Stimulated activated CD4-positive, alpha-beta T cell treated with anti-CD3 and anti-CD28 coated beads, Interleukin-1b, Interleukin-23, amount 100 ng/mL, for 24 hours (primary cell): Measurements from ENCODE around the gene WARS2.
"Not testable (repeated sequence)": the region's sequence is repeated elsewhere in the genome, so short reads cannot be mapped to it uniquely, and the experiment has no call there.

Experiments used
- DNase-seq, 4 experiments: peaks; one replicate each; pipeline ENCODE4 v3.0.0-alpha.2; 2020; ENCODE audit warnings: low read depth in 4 of 4, low spot score in 1 of 4

WARS2 gene

GRCh38 chr1:119140177-119141019 lies at the start of gene WARS2:
TSS of gene WARS2 (minus strand) at chr1:119140653. CDS start at chr1:119140644, 9 bp downstream.
- DNase-seq, result peak; percentile 83 to 88 (median 86)

GRCh38 chr1:119188926-119189325 lies 48.5 kb upstream of the WARS2 start:
- no peak for DNase-seq

- DNase-seq, result no peak
Observed at GRCh38 chr1:119187416-119187815, 47.0 kb upstream of the WARS2 start.

GRCh38 chr1:119186471-119186870 lies 46.0 kb upstream of the WARS2 start:
- DNase-seq, result no peak

- no peak for DNase-seq
Observed at GRCh38 chr1:119184972-119185371, 44.5 kb upstream of the WARS2 start.

GRCh38 chr1:119181218-119181617 lies 40.8 kb upstream of the WARS2 start:
- no peak for DNase-seq

- DNase-seq, result no peak
Observed at GRCh38 chr1:119179051-119179450, 38.6 kb upstream of the WARS2 start.

- DNase-seq, result not testable (repeated sequence)
Observed at GRCh38 chr1:119172927-119173326, 32.5 kb upstream of the WARS2 start.

- not testable (repeated sequence) for DNase-seq
Observed at GRCh38 chr1:119171381-119172010, 31.0 kb upstream of the WARS2 start.

GRCh38 chr1:119163396-119163795 lies 22.9 kb upstream of the WARS2 start:
- no peak for DNase-seq

GRCh38 chr1:119160866-119161265 lies 20.4 kb upstream of the WARS2 start:
- no peak for DNase-seq

- DNase-seq, result no peak
Observed at GRCh38 chr1:119160409-119160808, 20.0 kb upstream of the WARS2 start.

GRCh38 chr1:119159966-119160365 lies 19.5 kb upstream of the WARS2 start:
- DNase-seq, result no peak

GRCh38 chr1:119159111-119159510 lies 18.7 kb upstream of the WARS2 start:
- DNase-seq, result no peak

GRCh38 chr1:119156761-119157160 lies 16.3 kb upstream of the WARS2 start:
- not testable (repeated sequence) for DNase-seq

GRCh38 chr1:119155069-119155468 lies 14.6 kb upstream of the WARS2 start:
- DNase-seq, result not testable (repeated sequence)

- no peak for DNase-seq
Observed at GRCh38 chr1:119150150-119150549, 9.7 kb upstream of the WARS2 start.

GRCh38 chr1:119147661-119148090 lies 7.2 kb upstream of the WARS2 start:
- DNase-seq, result no peak

GRCh38 chr1:119146466-119146865 lies 6.0 kb upstream of the WARS2 start:
- no peak for DNase-seq

- DNase-seq, result no peak
Observed at GRCh38 chr1:119144813-119145212, 4.4 kb upstream of the WARS2 start.

- DNase-seq, result no peak
Observed at GRCh38 chr1:119143706-119144105, 3.3 kb upstream of the WARS2 start.

- no peak for DNase-seq
Observed at GRCh38 chr1:119141660-119142059, 1.2 kb upstream of the WARS2 start.
